Neural crest cell (in vitro differentiated cells): ENCODE results near the gene SLC38A11. TPM values are rescaled to one million over a fixed set of nuclear protein-coding genes. Genes with fewer than 3 reads are reported as not detected.

Source experiments
- DNase-seq: peaks from one replicate; pipeline ENCODE4 v3.0.0; 2021; ENCODE audit warnings: low read depth, mixed read lengths, low spot score
- H3K27ac Mint-ChIP-seq: one replicate; pipeline ENCODE4 v1.8.0; 2021; ENCODE audit warnings: mild to moderate bottlenecking, mixed read lengths; ENCODE audit not compliant: unreplicated experiment
- H3K27me3 Mint-ChIP-seq: 2 replicates; pipeline ENCODE4 v1.8.0; 2021; ENCODE audit warnings: low read depth, mild to moderate bottlenecking, mixed read lengths
- H3K36me3 Mint-ChIP-seq: 2 replicates; pipeline ENCODE4 v1.8.0; 2021; ENCODE audit warnings: low read depth, mild to moderate bottlenecking, mixed read lengths
- H3K4me1 Mint-ChIP-seq: 2 replicates; pipeline ENCODE4 v1.8.0; 2021; ENCODE audit warnings: mixed read lengths
- H3K4me3 Mint-ChIP-seq: one replicate; pipeline ENCODE4 v1.8.0; 2021; ENCODE audit warnings: mild to moderate bottlenecking, mixed read lengths
- H3K9me3 Mint-ChIP-seq: 2 replicates; pipeline ENCODE4 v1.8.0; 2021; ENCODE audit warnings: mixed read lengths
- total RNA-seq: library from RNA; stranded (reverse); gene quantifications from 2 replicates; pipeline ENCODE4 v1.2.1, GENCODE V29; 2021
- TF ChIP-seq, protein P1 (sequence below): fragments of 200-600 bp; sonication (generic); conservative IDR thresholded peaks from 2 replicates; pipeline ENCODE4 v1.5.0; 2021; ENCODE audit warnings: antibody characterized with exemption, mild to moderate bottlenecking

SLC38A11 gene
- total RNA-seq, 1 donor from 2014 or later = not detected

DNA sequence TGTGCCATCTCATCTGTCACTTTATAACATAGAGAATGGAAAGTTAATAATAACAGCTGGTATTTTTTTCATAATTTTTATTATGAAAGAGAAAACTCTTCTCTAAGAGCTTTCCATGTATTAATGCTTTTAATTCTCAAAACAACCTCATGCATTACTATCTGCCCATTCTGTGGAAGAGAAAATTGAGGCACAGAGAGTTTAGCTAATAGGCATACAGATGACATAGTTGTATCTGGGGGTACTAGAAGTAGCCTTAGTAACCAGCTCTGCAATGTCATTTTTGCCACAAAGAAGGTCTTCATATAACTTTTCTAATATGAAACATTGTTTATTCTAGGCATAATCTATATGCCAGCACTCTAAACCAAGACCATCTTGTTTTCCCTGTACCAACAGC, 77.4 kb downstream of the SLC38A11 start:
- no peak overlapping the region for H3K4me3 Mint-ChIP-seq
- H3K4me1 Mint-ChIP-seq = peaks cover 37% of the 10 kb centered on the region
- TF ChIP-seq, protein P1, sequence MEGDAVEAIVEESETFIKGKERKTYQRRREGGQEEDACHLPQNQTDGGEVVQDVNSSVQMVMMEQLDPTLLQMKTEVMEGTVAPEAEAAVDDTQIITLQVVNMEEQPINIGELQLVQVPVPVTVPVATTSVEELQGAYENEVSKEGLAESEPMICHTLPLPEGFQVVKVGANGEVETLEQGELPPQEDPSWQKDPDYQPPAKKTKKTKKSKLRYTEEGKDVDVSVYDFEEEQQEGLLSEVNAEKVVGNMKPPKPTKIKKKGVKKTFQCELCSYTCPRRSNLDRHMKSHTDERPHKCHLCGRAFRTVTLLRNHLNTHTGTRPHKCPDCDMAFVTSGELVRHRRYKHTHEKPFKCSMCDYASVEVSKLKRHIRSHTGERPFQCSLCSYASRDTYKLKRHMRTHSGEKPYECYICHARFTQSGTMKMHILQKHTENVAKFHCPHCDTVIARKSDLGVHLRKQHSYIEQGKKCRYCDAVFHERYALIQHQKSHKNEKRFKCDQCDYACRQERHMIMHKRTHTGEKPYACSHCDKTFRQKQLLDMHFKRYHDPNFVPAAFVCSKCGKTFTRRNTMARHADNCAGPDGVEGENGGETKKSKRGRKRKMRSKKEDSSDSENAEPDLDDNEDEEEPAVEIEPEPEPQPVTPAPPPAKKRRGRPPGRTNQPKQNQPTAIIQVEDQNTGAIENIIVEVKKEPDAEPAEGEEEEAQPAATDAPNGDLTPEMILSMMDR = no peak
- H3K27me3 Mint-ChIP-seq = no peaks in the 10 kb centered on the region
- no peak overlapping the region for H3K27ac Mint-ChIP-seq
- no peaks in the 10 kb centered on the region for H3K36me3 Mint-ChIP-seq
- no peaks in the 10 kb centered on the region for H3K9me3 Mint-ChIP-seq
- DNase-seq = no peak

DNA sequence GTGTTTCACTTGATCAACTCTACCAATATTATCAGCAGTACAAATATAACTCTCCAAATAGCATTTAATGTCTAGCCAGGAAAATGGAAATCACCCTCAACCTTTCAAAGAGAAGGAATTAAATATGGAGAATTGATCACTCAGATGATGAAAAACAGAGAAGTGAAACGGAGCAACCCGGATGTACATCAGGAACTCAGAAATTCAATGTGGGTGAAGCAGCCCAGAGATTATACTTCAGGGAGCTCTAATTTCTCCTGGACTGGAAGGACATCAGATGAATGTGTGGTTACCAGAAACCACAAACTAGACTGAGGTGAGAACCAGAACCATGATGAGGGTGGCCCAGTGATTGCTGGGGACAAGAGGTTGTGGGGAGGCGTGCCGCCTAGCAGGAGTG, 78.2 kb downstream of the SLC38A11 start:
- TF ChIP-seq, protein P1 = no peak
- no peak overlapping the region for H3K27ac Mint-ChIP-seq

DNA sequence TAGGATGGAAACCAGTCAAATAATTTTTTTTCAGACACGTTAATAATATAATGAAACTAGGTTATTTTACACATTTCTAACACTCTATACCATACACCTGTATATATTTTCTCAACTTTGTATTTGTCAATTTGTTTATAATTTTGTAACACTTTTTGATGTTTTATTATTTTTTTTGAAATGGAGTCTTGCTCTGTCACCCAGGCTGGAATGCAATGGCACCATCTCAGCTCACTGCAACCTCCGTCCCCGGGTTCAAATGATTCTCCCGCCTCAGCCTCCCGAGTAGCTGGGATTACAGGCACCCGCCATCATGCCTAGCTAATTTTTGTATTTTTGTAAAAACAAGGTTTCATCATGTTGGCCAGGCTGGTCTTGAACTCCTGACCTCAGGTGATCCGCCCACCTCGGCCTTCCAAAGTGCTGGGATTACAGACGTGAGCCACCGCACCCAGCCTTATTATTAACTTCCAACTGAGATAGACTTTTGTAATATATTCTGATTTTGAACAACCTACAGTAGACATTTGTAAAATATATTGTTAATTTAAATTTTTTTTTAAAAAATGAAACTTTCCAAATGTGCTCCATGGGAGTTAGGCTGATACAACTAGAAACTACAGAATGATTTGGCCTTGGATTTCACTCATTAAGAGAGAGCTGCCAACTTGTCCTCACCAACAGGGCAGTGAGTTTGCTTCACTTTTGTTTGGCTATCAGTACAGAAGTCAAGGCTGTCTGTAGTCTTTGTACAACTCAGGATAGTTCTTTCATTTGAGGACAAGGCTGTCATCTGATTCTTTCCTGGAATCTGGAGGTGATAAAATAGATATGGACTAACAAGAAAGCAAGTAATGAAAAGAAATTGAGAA, 79.8 kb downstream of the SLC38A11 start:
- H3K9me3 Mint-ChIP-seq = no peaks in the 10 kb centered on the region

More for the DNA sequence above, 78.2 kb downstream of the SLC38A11 start:
- Mint-ChIP-seq H3K4me3 (no peak overlapping the region), H3K27me3 (no peaks in the 10 kb centered on the region), H3K36me3 (no peaks in the 10 kb centered on the region), H3K9me3 (no peaks in the 10 kb centered on the region), H3K4me1 (peaks cover 33% of the 10 kb centered on the region)
- no peak for DNase-seq

DNA sequence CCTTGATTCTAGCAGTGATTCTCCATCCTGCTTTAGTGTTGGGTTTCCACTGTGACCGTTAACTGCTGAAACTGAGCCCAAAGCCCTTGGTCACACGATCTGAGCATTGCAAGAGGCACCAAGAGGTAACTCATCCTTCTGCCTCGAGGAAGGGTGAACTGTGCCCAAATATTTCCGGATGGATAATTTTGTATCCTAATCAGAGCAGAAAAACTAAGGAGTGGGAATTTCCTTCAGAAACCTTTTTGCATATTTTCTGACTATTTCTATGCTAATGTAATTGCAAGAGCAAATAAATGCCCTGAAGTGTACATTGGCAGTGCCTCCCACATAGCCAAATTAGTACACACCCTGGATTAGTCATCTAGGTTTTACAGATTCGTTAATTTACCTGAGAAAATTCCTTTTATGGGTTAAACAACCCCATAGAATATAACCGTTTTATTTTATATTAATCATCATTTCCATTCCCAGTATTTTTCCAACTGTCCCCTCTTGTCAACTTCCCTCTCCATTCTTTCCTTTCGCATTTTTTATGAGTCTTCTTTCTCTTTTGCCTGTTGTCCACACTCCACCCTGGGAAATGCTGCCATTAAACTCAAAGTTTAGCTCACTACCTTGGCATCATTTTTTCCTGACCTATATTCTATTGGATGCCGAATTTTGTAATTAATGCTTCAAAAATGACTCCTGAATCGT, 82.0 kb downstream of the SLC38A11 start:
- DNase-seq = no peak
- Mint-ChIP-seq H3K4me1 (peaks cover 18% of the 10 kb centered on the region), H3K36me3 (no peaks in the 10 kb centered on the region), H3K27ac (no peak overlapping the region), H3K9me3 (no peaks in the 10 kb centered on the region), H3K4me3 (no peak overlapping the region), H3K27me3 (no peaks in the 10 kb centered on the region)
- TF ChIP-seq, protein P1 = no peak

More for the DNA sequence above, 79.8 kb downstream of the SLC38A11 start:
- H3K27me3 Mint-ChIP-seq = no peaks in the 10 kb centered on the region
- no peaks in the 10 kb centered on the region for H3K36me3 Mint-ChIP-seq
- H3K4me1 Mint-ChIP-seq = peaks cover 32% of the 10 kb centered on the region
- H3K27ac Mint-ChIP-seq = no peak overlapping the region
- DNase-seq = no peak
- TF ChIP-seq, protein P1 = no peak
- H3K4me3 Mint-ChIP-seq = no peak overlapping the region

DNA sequence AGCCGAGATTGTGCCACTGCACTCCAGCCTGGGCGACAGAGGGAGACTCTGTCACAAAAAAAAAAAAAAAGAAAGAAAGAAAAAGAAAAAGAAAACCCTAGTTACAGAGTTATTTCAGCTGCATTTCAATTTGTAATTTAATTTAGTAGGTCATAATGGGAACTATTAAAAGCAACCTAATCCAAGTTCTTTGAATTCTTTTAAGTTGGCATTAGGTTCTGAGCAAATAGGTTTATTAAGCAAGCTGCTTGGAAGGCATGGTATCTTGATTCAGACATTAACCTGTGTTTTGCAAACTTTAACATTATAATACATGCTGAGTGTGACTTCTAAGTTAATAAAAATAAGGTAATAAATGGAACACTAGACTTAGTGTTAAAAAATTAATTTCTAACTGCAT, 83.9 kb downstream of the SLC38A11 start:
- Mint-ChIP-seq H3K36me3 (no peaks in the 10 kb centered on the region), H3K4me1 (peaks cover 2% of the 10 kb centered on the region), H3K27me3 (no peaks in the 10 kb centered on the region), H3K27ac (peak overlapping the region; percentile 38), H3K9me3 (peaks cover 4% of the 10 kb centered on the region), H3K4me3 (no peak overlapping the region)
- TF ChIP-seq, protein P1 = no peak
- no peak for DNase-seq
